Measurements from ENCODE around the gene AARS1.
"Not testable (repeated sequence)": the region's sequence is repeated elsewhere in the genome, so short reads cannot be mapped to it uniquely, and the experiment has no call there.

DNA sequence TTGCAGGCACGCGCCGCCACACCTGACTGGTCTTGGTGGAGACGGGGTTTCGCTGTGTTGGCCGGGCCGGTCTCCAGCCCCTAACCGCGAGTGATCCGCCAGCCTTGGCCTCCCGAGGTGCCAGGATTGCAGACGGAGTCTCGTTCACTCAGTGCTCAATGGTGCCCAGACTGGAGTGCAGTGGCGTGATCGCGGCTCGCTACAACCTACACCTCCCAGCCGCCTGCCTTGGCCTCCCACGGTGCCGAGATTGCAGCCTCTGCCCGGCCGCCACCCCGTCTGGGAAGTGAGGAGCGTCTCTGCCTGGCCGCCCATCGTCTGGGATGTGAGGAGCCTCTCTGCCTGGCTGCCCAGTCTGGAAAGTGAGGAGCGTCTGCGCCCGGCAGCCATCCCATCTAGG is 85.3 kb downstream of the AARS1 start:
- not testable (repeated sequence) for TF ChIP-seq FOXS1 (CRISPR knock-in tag; IDR thresholded peaks at IDR 0.05); RAD21 (conservative IDR thresholded peaks at IDR 0.05 in 1 of 2, IDR thresholded peaks at IDR 0.05 in 1 of 2); POLR2A (IDR thresholded peaks at IDR 0.05; ENCODE audit: low read length); RCOR1 (IDR thresholded peaks at IDR 0.05; ENCODE audit: low read depth, low read length)
- TF ChIP-seq, protein P1, sequence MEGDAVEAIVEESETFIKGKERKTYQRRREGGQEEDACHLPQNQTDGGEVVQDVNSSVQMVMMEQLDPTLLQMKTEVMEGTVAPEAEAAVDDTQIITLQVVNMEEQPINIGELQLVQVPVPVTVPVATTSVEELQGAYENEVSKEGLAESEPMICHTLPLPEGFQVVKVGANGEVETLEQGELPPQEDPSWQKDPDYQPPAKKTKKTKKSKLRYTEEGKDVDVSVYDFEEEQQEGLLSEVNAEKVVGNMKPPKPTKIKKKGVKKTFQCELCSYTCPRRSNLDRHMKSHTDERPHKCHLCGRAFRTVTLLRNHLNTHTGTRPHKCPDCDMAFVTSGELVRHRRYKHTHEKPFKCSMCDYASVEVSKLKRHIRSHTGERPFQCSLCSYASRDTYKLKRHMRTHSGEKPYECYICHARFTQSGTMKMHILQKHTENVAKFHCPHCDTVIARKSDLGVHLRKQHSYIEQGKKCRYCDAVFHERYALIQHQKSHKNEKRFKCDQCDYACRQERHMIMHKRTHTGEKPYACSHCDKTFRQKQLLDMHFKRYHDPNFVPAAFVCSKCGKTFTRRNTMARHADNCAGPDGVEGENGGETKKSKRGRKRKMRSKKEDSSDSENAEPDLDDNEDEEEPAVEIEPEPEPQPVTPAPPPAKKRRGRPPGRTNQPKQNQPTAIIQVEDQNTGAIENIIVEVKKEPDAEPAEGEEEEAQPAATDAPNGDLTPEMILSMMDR (IDR thresholded peaks at IDR 0.05), result not testable (repeated sequence)
- TF ChIP-seq, protein P2, sequence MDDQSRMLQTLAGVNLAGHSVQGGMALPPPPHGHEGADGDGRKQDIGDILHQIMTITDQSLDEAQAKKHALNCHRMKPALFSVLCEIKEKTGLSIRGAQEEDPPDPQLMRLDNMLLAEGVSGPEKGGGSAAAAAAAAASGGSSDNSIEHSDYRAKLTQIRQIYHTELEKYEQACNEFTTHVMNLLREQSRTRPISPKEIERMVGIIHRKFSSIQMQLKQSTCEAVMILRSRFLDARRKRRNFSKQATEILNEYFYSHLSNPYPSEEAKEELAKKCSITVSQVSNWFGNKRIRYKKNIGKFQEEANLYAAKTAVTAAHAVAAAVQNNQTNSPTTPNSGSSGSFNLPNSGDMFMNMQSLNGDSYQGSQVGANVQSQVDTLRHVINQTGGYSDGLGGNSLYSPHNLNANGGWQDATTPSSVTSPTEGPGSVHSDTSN (IDR thresholded peaks at IDR 0.05), result not testable (repeated sequence)

All from A549 (cell line).